A673 (cell line): Measurements from ENCODE around the gene LRP1B. TPM values are rescaled to one million over a fixed set of nuclear protein-coding genes. Genes with fewer than 3 reads are reported as not detected.
A peak's percentile ranks its signal among the peaks of the same experiment; 100 is the strongest.

Experiments used
- BruUV-seq: library from RNA; stranded (reverse); fragments of 400-500 nt; replicated peaks from 2 replicates; lab custom pipeline; 2021; lab: Mats Ljungman, UMichigan
- CTCF ChIA-PET: fragments of 300-600 bp; sonication (Branson Sonifier 250); formaldehyde crosslinking; loops from one replicate; lab custom pipeline; 2022; ENCODE audit warnings: antibody characterized with exemption; lab: Charles Lee
- POLR2A ChIA-PET: fragments of 300-600 bp; sonication (Branson Sonifier 250); formaldehyde crosslinking; loops from one replicate; lab custom pipeline; 2022; ENCODE audit warnings: antibody characterized with exemption; ENCODE audit not compliant: low non-redundant PET; lab: Charles Lee
- DNase-seq: peaks from one replicate; pipeline ENCODE4 v3.0.0-alpha.2; 2015; ENCODE audit warnings: low spot score
- H3K27ac ChIP-seq: fragments of 200-600 bp; sonication (generic); 2 replicates; pipeline ENCODE4 v1.5.1; 2016; ENCODE audit warnings: mixed run types, low read depth, mild to moderate bottlenecking, mixed read lengths, antibody characterized with exemption, low read length; ENCODE audit not compliant: poor library complexity, severe bottlenecking
- H3K27me3 ChIP-seq: fragments of 200-600 bp; sonication (generic); replicated peaks from 2 replicates; pipeline ENCODE4 v1.6.1; 2017; ENCODE audit warnings: mixed run types, low read depth, mild to moderate bottlenecking, mixed read lengths, antibody characterized with exemption, low read length; ENCODE audit not compliant: insufficient read depth, poor library complexity
- H3K36me3 ChIP-seq: fragments of 200-600 bp; sonication (generic); 2 replicates; pipeline ENCODE4 v1.6.1; 2016; ENCODE audit warnings: mixed run types, mild to moderate bottlenecking, mixed read lengths, antibody characterized with exemption, low read length; ENCODE audit not compliant: insufficient read depth, poor library complexity, severe bottlenecking
- H3K4me1 ChIP-seq: fragments of 200-600 bp; sonication (generic); 2 replicates; pipeline ENCODE4 v1.6.1; 2017; ENCODE audit warnings: mixed run types, mild to moderate bottlenecking, mixed read lengths, antibody characterized with exemption, low read length; ENCODE audit not compliant: insufficient read depth, poor library complexity, severe bottlenecking
- H3K4me3 ChIP-seq: fragments of 200-600 bp; sonication (generic); 2 replicates; pipeline ENCODE4 v1.5.1; 2016; ENCODE audit warnings: low read depth, mixed run types, mild to moderate bottlenecking, mixed read lengths, low read length; ENCODE audit not compliant: poor library complexity, severe bottlenecking
- H3K9me3 ChIP-seq: fragments of 200-600 bp; sonication (generic); 2 replicates; pipeline ENCODE4 v1.6.1; 2016; ENCODE audit warnings: mixed run types, low read depth, mild to moderate bottlenecking, mixed read lengths, antibody characterized with exemption, low read length; ENCODE audit not compliant: poor library complexity, severe bottlenecking
- CTCF ChIP-seq: fragments of 300-800, 200-600 bp; sonication (generic); conservative IDR thresholded peaks from 2 replicates; pipeline ENCODE4 v1.5.1; 2017; ENCODE audit warnings: low read depth, mild to moderate bottlenecking, antibody characterized with exemption, low read length, moderate library complexity, mixed read lengths
- EZH2 ChIP-seq: fragments of 200-600 bp; sonication (generic); IDR thresholded peaks from 2 replicates; pipeline ENCODE4 v1.6.1; 2017; ENCODE audit warnings: borderline replicate concordance, low read depth, mild to moderate bottlenecking, mixed read lengths, antibody characterized with exemption, low read length; ENCODE audit not compliant: poor library complexity, severe bottlenecking
- intact Hi-C: fragments of 100-400 bp; cut with micrococcal nuclease; formaldehyde crosslinking; loops from one replicate; pipeline ENCODE4 v1.10.0; 2022; ENCODE audit not compliant: unreplicated experiment
- total RNA-seq: library from RNA; stranded (reverse); gene quantifications from 2 replicates; pipeline ENCODE4 v1.2.3, GENCODE V29; 2021

Gene LRP1B
- total RNA-seq, 1 experiment from 2014 or later: 9.9 TPM

GRCh38 chr2:141652308-141652707, 478.5 kb downstream of the LRP1B start:
- no peak for DNase-seq
- Histone ChIP-seq H3K4me3 (no peak overlapping the region), H3K4me1 (no peaks in the 10 kb centered on the region), H3K9me3 (no peaks in the 10 kb centered on the region), H3K36me3 (no peaks in the 10 kb centered on the region), H3K27me3 (no peaks in the 10 kb centered on the region), H3K27ac (no peak overlapping the region)
- intact Hi-C loops: no loop called here
- BruUV-seq: no TSS peak
- ChIA-PET CTCF (no interaction called here), POLR2A (no interaction called here)
- TF ChIP-seq CTCF: no peak
- TF ChIP-seq EZH2: no peak

DNA sequence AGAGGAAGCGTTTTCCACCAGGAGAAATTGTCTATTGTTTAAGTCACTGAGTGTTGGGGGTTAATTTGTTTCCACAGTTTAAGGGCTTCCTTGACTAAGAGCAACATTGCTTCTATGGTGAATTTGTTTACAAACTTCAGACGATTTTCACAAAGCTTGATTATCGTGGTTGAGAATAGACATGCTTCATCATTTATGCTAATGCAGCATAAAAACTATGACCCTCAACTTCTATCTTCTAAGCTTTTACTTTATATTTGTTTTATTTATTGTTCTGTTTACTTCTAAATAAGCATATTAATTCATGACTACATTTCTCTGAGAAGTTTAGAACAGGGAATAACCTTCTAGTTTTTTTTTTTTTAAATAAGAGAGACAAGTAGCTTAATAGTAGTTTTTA, 483.5 kb downstream of the LRP1B start:
- H3K27ac ChIP-seq: no peak overlapping the region
- no peaks in the 10 kb centered on the region for H3K36me3 ChIP-seq
- no peaks in the 10 kb centered on the region for H3K4me1 ChIP-seq
- no TSS peak for BruUV-seq
- ChIA-PET CTCF (no interaction called here), POLR2A (no interaction called here)
- H3K9me3 ChIP-seq: no peaks in the 10 kb centered on the region
- TF ChIP-seq CTCF (no peak), EZH2 (no peak)
- H3K27me3 ChIP-seq: no peaks in the 10 kb centered on the region
- intact Hi-C loops: no loop called here
- no peak overlapping the region for H3K4me3 ChIP-seq
- no peak for DNase-seq

GRCh38 chr2:141641462-141641861, 489.4 kb downstream of the LRP1B start:
- BruUV-seq: no TSS peak
- H3K36me3 ChIP-seq: no peaks in the 10 kb centered on the region
- intact Hi-C loops: no loop called here
- ChIA-PET CTCF (no interaction called here), POLR2A (interaction anchor here (0.9 kb wide), 1 partner anchor 70 kb away, joined by 3 read pairs; no protein-coding TSS in a partner anchor)
- TF ChIP-seq CTCF (no peak), EZH2 (no peak)
- no peak overlapping the region for H3K4me3 ChIP-seq
- H3K27ac ChIP-seq: no peak overlapping the region
- no peaks in the 10 kb centered on the region for H3K9me3 ChIP-seq
- peaks cover 2% of the 10 kb centered on the region for H3K4me1 ChIP-seq
- DNase-seq: peak; percentile 45
- H3K27me3 ChIP-seq: no peaks in the 10 kb centered on the region
